Mammary epithelial cell (primary cell): ENCODE results near the gene TMEM187.

ENCODE experiments used
- EZH2 ChIP-seq: IDR thresholded peaks from 2 replicates; pipeline ENCODE4 v1.6.1; 2012; ENCODE audit warnings: low read length, inconsistent platforms, borderline replicate concordance
- TF ChIP-seq, protein P1 (sequence below), 2 donors: IDR thresholded peaks in 1 of 2; conservative IDR thresholded peaks in 1 of 2; 2 replicates each; pipeline ENCODE4 v1.5.1; 2011 to 2012; ENCODE audit warnings: inconsistent platforms in 2 of 2, low read length in 2 of 2, mild to moderate bottlenecking in 2 of 2, control low read depth in 1 of 2, low read depth in 1 of 2; ENCODE audit not compliant: insufficient read depth in 1 of 2; ENCODE audit errors: extremely low read depth in 1 of 2

- TF ChIP-seq, protein P1, sequence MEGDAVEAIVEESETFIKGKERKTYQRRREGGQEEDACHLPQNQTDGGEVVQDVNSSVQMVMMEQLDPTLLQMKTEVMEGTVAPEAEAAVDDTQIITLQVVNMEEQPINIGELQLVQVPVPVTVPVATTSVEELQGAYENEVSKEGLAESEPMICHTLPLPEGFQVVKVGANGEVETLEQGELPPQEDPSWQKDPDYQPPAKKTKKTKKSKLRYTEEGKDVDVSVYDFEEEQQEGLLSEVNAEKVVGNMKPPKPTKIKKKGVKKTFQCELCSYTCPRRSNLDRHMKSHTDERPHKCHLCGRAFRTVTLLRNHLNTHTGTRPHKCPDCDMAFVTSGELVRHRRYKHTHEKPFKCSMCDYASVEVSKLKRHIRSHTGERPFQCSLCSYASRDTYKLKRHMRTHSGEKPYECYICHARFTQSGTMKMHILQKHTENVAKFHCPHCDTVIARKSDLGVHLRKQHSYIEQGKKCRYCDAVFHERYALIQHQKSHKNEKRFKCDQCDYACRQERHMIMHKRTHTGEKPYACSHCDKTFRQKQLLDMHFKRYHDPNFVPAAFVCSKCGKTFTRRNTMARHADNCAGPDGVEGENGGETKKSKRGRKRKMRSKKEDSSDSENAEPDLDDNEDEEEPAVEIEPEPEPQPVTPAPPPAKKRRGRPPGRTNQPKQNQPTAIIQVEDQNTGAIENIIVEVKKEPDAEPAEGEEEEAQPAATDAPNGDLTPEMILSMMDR (conservative IDR thresholded peaks at IDR 0.05 in 1 of 2, IDR thresholded peaks at IDR 0.05 in 1 of 2; ENCODE audit: extremely low read depth in 1 of 2, insufficient read depth in 1 of 2, low read depth in 1 of 2, low read length in 2 of 2), result no peak
- no peak for TF ChIP-seq EZH2
Measured at GRCh38 chrX:154029439-154029838, 56.9 kb downstream of the TMEM187 start.
